GM18526 (cell line): Measurements from ENCODE around the gene SDK1.

ENCODE experiments used
- POLR2A ChIP-seq: IDR thresholded peaks from 3 replicates; pipeline ENCODE4 v1.6.1; 2011; ENCODE audit not compliant: insufficient read length; ENCODE audit errors: extremely low read depth

SDK1 gene

GRCh38 chr7:3893789-3894153 lies 592.7 kb downstream of the SDK1 start:
- TF ChIP-seq POLR2A, result no peak

- TF ChIP-seq POLR2A, result no peak
These were observed 594.5 kb downstream of the SDK1 start for GRCh38 chr7:3895341-3896116.

- TF ChIP-seq POLR2A, result no peak
These were observed 595.2 kb downstream of the SDK1 start for GRCh38 chr7:3896169-3896765.

GRCh38 chr7:3897430-3898372 lies 596.6 kb downstream of the SDK1 start:
- TF ChIP-seq POLR2A, result no peak

GRCh38 chr7:3899559-3899991 lies 598.5 kb downstream of the SDK1 start:
- no peak for TF ChIP-seq POLR2A

- no peak for TF ChIP-seq POLR2A
These were observed 607.1 kb downstream of the SDK1 start for GRCh38 chr7:3908153-3908552.

- no peak for TF ChIP-seq POLR2A
These were observed 608.1 kb downstream of the SDK1 start for GRCh38 chr7:3909128-3909527.

- no peak for TF ChIP-seq POLR2A
These were observed 609.0 kb downstream of the SDK1 start for GRCh38 chr7:3910054-3910453.

- no peak for TF ChIP-seq POLR2A
These were observed 610.6 kb downstream of the SDK1 start for GRCh38 chr7:3911685-3912084.

GRCh38 chr7:3912291-3912690 lies 611.2 kb downstream of the SDK1 start:
- no peak for TF ChIP-seq POLR2A

GRCh38 chr7:3914051-3914775 lies 613.2 kb downstream of the SDK1 start:
- TF ChIP-seq POLR2A, result no peak

- no peak for TF ChIP-seq POLR2A
These were observed 614.4 kb downstream of the SDK1 start for GRCh38 chr7:3915337-3915878.

- no peak for TF ChIP-seq POLR2A
These were observed 615.1 kb downstream of the SDK1 start for GRCh38 chr7:3916146-3916545.

GRCh38 chr7:3917436-3917835 lies 616.4 kb downstream of the SDK1 start:
- no peak for TF ChIP-seq POLR2A

- TF ChIP-seq POLR2A, result no peak
These were observed 617.5 kb downstream of the SDK1 start for GRCh38 chr7:3918576-3918975.
